ENCODE results near the gene CHERP.

CHERP gene

DNA sequence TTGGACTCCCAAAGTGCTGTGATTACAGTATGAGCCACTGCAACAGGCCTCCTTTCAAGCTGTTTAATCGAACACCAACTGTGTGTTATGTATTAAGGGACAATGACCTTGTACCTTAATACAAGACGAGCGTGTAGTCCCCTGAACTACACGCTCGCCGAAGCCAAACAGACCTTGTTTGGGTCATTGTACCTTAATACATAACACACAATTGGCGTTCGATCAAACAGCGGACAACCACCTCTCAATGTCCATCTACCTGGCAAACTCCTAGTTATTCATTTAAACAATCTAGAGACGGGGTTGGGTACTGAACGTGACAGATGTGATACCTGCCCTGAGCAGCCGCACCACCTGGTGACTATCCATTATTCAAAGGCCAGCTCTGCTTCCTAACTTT, 1.3 kb downstream of the CHERP start:
- FAIRE-seq = no peak

DNA sequence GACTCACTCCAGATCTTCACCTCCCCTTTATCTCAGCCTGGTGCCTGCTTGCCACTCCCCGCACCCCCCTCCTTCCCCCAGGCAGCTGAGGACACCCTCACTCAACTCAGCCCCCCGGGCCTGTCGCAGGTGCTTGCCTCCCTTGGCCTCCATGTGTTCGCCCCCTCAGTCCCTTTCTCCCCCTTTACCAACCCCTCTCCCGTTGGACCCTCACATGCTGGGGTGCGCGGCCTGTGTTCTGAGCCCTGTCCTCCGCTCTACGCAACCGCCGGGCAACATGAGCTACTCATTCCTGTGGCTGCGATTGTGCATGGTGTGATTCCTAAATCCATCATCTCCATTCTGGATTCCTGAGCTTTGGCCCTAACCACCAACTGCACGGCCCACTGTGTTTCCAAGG, 5.1 kb downstream of the CHERP start:
- no peak for FAIRE-seq

DNA sequence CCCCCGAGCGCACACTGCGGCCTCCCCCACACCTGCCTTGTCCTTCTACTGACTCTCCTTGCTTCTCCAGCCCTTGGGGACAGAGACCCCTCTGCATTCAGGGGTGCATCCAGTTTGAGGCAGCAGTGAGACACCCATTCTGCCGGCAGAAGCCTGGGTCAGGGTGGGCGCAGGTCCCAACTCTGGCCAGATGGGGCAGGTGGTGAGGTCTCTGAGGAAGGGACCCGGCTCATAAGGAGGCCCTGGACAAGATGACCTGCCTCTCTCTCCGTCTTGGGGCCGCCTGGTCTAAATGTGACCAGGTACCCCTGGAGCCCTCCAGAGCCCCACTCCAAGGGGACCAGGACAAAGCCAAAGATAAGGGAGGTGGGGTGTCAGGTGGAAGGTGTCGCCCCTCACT, 6.1 kb downstream of the CHERP start:
- no peak for FAIRE-seq

DNA sequence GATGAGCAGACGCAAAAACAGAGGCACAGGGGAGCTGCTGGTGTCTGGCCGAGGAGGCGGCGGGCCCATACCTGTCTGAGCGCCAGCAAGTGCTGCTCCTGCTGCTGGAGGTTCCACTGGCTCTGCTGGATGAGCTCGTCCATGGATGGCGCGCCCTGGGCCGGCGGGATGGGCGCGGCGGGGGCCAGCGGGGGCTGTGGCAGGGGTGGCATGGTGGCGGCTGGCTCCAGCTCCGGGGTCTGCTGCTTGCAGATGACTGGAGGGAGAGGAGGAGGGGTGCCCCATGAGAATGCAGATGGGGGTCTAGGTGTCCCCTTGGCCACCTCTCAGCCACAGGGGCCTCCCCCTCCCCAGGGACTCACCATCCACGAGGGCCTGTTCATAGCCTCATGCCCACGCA, 6.9 kb downstream of the CHERP start:
- no peak for FAIRE-seq

DNA sequence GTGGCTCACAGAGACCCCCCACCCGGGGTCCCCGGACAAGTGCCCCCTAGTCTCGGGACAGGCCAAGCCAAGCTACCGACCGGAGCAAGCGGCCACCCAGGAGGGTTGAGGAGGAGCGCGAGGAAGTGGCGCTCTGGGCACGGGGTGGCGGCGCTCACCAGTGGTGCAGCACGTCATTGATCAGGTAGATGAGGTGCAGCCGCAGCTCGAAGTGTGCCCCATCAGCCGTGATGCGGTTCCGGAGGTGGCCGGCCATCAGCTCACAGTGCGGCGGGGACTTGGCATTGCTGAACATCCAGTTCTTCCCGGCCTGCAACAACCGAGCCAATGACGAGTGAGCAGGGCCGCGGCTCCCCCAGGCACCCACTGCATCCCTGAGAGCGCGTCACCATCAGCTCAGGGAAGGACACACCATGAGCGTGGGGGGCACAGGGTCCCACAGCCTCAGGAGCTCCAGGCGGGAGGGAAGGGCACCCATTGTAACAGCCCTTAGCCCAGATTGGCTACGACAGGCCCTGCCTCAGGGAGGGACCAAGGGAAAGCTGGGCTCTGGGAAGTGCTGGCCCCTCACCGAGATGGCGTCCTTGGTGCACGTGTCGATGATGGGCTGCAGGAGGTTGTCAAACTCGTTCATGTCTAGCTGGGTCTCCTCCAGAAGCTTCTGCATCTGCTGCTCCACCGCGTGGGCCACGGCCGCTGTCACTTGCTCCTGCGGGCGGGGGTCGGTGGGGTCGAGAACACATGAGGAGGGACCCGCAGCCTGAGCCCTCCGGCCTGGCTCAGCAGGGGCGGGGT, 9.6 kb downstream of the CHERP start:
- FAIRE-seq = no peak

DNA sequence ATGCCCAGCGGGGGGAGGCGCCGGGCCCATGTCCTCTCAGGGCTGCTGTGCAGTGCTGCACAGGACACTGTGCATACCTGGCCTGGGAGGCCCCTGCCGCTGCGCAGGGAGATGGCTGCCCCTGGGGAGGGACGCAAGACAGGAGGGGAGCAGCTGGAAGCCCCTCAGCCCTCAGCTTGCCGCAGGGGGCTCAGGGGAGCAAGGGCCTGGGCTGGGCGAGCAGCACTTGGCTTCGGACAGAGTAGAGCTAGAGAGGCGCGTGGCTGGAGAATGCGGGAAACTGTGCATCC, 10.9 kb downstream of the CHERP start:
- FAIRE-seq = no peak

DNA sequence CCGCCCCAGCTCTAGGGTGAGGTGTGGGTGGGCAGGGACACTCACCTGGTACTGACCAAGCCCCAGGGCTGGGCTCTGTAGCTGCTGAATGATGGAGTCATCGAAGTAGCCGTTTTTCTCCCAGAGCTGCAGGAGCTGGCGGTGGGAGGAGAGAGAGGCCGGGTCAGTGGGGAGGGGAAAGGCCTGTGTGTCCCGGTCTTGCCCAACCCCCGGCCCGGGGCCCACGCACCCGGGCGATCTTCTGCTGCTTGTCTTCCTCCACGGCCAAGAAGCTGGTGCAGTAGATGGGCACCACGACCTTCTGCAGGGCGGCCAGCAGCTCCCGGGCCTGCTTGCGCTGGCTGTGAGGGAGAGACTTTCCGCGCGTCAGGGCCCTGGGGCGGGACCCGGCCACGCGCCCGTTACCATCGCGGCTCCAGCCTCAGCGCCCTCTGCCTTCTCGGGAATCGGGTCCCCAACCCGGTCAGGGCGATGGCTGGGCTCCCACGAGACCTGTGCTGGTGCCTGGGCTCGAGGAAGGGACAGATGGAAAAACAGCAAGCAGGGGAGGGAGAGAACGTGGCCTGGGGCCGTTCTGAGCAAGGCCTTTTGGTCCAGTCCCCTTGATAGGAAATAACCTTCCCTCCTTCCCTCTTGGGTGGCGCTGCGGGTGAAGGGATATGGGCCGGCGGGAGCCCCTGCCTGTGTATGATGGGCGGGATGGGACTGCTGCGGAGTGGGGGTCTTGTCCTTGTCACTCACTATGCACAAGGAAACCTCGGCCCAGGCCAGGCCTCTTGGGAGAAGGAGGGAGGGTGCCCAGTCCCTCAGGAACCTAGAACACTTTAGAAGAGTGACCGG, 11.5 kb downstream of the CHERP start:
- no peak for FAIRE-seq

DNA sequence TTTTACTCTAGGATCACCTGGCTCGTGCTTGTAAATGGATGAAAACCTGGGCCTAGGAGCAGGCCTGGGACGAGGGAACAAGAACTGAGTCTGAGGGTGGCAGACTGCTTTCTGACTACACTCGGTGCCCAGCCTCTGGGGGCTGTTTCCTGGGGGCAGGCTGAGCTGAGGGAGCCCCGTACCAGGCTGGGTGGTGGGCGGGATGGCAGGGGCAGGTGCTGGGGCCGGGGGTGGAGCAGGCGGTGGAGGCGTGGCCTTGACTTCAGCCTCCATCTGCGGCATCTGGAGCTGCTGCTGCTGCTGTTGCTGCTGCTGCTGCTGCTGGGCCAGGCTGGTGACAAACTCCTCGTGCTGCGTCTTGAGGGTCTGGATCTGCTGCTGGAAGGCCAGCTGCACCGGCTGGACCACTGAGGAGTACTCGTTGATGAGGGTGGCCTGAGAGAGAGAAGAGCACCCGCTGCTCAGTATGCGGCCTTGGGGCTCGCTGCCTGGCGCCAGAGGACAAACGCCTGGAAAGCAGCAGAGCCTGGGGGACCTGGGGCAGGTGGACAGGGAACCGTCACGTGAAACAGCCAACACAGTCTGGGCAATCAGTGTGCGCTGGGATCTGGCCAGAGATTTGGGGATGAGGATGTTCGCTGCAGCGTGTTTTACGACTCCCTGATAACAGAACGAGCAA, 12.6 kb downstream of the CHERP start:
- FAIRE-seq = no peak

DNA sequence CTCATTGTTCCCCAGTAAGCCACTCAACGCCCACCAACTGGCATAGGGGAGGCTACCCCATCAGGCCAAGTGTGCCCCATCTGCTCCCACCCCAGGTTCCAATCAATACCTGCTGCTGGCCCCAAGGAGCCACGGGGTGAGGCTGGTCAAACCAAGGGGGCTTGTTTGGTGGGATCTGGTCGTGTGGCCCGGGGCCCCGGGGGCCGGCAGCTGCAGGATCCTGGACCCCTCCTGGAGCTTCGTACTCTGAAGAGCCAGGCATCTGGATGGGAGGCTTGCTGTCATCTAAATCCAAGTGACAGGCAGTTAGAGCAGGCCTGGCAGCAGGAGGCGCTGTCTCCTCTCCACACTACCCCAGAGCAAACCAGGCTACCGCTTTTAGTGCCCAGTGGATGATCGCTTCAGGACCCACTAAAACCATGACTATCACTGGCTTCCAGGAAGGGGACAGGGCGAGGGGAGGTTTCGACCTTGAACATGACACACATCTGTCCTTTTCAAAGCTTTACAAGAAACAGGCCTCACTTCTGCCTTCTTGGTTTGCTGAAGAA, 14.2 kb downstream of the CHERP start:
- no peak for FAIRE-seq

DNA sequence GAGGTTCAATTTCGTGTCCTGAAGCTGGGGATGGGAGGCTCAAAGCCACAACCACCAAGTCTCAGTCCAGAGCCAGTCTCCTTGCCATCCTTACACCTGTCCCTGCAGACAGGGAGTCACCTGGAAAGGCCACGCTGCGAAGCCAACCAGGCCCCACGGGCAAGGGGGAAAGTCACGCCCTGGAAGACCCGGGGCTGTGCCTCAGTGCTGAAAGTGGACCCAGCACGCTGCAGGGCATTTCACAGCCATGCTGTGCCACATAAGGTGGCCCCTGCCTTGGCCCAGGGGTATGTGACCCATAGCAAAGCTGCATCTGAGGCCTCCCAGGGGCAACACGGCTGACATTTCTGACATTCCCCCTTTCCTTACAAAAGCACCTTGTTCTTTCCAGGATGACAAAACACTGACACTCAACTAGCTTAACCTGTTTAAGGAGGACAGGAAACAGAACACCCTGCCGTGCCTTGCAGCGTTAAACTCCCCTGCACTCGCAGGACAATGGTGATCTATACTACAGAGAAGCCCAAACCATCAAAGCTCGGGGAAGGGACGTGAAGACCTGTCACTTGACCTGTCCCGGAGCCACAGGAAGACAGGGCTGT, 14.8 kb downstream of the CHERP start:
- FAIRE-seq = no peak

DNA sequence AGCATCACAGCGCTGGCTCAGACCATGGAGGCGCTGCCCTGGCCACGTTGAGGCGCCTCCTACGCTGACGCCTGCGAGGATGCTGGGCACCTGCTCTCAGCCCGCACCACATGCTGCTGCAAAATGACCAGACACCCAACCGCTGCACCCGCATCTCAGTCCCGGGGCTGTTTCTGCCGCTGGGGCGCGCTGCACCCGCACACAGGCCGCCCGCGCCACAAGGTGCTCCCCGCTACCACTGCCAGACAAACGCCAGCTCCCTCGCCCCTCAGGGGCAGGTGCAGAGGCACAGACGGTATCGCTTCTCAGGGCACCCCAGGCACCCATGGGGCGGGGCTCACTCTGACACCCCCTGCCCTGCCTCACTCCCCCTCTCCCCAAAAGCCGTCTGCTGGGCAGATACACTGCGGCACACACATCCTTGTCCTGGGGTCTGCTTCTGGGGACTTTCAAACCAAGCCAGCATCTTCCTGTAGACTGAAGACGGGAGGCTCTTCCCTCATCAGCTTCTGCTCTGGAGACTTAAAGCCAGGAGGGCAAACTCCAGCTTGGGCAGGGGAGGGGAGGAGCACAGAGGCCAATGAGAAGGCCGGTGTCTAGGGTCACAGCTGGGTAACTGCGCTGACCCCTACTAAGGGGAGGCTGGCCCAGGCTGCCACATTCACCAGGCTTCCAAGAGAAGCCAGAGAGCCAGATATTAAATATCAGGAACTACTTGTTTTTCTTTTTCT, 16.3 kb downstream of the CHERP start:
- FAIRE-seq = no peak

DNA sequence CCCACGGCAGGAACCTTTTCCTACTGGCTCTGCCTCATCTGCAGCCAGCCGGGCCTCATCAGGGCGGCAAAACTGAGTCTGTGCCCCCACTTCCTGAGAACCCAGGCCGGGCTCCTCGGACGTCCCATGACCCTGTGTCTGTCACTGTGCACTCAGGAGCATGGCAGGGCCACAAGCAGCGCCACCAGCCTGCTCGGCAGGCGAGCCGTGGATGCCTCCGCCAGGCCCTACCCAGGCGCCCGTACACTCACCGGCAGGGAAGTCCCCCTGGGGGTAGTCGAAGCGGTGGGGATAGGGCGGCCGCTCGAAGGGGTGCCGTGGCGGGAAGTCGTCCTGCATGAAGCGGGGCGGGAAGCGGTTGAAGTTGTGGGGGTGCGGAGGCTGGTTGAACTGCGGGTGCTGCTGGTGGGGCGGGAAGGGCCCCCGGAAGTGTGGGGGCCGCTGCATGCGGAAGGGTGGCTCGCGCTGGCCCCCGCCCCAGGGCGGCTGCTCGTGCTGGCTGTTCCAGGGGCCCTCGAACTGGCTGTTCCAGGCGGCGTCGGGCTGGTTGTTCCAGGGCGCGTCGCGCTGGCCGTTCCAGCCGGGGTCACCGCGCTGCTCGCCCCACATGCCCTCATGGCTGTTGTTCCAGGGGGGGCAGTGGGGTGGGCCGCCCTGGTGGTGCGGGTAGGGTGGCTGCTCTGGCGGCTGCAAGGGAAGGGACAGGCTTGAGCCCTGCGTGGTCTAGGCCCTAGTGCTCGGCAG, 17.1 kb downstream of the CHERP start:
- FAIRE-seq = no peak

DNA sequence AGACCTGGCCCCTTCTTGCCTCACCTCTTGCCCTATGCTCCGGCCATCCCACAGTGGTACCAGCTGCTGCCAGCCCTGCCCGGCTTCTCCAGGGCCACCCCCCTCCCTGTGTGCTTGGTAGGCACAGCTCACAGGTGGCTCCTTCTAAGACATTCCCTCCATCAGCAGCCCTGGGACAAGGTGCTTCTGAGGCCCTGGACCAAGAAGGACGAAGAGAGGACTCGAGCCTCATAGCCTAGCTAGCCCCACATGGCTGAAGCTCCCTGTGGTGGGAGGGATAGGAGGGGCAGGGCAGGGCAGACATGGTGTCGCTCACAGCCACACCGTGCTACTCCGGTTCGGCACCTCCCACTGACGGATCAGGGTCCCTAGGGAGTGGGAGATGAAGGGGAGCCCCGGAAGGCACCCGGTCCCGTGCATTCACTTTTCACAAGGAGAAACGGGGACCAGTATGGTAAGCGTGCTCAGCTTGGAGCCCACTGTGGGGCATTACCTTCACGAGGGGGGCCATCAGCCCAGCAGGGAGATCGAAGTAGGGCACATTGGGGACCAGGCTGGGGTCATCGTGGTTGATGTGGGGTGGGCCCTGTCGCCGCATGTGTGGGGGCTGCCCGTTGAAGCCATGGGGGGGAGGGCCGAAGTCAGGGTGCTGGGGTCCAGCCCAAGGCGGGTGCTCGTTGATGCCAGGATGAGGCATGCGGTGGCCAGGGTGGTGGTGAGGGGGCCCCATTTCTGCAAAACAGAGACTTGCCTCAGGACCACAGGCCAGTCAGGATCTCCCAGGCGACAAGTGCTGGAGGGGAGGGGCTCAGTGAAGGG, 19.5 kb downstream of the CHERP start:
- FAIRE-seq = no peak

DNA sequence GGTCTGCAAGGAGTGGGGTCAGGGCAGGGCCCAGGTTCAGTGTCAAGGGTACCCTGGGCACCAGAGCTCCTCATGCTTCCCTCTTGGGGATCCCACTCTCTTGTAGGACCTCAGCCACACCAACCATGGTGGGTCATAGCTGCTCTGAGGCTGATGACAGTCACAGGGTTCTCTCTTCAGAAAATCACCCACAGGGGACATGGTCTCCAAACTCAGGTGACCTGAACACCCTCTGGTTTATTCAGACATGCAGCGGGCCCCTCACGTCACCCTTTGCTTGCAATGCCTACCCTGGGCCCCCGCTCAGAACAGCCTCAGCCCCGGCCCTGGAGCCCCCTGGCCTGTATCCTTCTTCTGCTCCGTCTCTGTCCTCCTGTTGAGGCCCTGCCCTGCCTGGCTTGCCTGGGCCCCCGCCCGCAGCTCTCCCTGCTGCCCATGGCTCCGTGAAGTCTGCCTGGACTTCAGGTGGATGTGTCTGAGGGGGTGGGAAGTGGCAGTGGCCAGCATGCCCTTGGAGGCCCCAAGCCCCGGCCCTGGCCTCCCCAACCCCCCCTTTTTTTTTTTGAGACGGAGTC, 20.4 kb downstream of the CHERP start:
- no peak for FAIRE-seq

DNA sequence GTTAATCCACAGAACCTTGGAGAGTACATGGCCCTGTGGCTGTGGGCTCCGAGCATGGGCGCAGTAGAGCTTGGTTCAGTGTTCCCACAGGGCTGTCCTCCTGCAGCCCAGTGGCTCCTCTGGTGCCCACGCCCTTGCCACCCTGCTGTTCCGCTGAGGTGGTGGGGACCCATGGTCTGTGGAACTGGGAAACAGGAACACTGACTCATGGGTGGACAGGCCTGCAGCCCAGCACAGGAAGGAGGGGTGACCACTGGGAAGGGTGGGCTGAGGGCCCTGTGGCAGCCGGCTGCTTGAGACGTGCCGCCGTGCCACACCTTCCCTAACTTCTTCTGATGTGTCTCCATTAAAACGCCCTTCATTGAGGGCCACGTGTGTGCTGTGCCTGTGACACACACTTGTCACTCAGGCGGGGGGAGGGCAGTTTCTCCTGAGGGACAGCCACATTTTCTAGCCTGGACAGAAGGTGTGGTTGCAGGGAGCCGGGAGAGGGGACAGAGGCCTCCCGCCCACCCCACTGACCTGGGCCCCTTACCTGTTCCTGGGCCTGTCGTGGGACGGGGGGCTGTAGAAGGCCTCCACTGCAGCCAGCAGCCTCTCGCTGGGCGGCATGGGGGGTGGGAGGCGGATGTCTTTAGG, 21.1 kb downstream of the CHERP start:
- no peak for FAIRE-seq

DNA sequence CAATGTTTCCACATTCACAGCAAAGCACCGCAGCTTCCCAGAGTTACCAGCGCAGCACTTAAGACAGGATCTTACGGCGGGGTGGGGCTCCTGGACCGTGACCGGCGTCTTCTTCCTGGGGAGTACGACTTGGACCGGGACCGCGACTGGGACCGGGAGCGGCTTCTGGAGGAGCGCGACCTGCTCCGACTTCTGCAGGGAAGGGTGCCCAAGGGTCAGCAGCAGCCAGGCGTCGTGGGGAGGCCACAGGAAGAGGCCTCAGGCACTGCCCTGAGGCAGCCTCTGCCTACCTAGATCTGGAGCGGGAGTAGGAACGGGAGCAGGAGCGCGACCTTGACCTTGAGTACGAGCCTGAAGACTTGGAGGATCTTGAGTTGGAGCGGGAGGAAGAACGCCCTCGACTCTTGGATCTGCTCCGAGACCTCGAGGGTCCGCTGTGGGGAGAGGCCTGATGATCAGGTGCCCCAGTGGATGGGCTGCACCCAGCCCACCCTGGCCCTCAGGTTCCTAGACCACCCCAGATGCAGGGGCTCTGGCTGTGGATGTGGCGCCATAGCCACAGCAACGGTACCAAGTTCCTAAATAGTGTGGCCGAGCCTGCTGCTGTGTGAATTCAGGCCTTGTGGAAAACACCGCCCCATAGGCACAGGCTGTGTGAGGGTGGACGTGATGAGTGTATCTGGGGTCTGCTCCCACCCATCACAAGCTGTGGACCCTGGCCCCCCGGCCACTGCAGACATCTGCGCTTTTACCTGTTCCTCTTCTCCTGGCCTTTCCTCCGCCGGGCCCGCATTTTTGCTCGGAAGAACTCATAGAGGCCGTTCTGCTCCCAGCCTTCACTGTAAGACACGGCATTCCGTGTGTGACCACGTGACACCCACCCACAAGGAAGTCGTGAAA, 21.9 kb downstream of the CHERP start:
- no peak for FAIRE-seq

DNA sequence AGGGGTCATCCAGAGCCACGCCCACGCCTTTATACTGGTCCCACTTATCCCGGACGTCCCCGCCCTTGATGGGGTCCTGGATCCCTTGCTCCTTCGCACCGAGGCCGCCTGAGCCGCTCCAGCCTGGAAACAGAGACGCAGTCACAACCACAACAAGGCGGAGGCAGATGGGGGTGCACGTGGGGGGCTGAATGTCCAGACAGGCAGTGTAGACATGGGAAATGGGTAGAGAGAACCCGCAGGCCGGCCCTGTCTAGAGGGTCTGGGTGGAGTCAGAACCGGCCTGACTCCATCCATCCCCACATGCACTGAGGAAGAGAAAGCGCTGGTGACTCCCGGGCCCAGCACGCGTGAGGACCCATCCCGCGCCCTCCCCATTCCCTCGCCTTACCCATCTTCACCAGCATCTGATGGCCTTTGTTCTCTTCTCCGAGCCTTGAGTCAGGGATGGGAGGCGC, 23.0 kb downstream of the CHERP start:
- FAIRE-seq = no peak

DNA sequence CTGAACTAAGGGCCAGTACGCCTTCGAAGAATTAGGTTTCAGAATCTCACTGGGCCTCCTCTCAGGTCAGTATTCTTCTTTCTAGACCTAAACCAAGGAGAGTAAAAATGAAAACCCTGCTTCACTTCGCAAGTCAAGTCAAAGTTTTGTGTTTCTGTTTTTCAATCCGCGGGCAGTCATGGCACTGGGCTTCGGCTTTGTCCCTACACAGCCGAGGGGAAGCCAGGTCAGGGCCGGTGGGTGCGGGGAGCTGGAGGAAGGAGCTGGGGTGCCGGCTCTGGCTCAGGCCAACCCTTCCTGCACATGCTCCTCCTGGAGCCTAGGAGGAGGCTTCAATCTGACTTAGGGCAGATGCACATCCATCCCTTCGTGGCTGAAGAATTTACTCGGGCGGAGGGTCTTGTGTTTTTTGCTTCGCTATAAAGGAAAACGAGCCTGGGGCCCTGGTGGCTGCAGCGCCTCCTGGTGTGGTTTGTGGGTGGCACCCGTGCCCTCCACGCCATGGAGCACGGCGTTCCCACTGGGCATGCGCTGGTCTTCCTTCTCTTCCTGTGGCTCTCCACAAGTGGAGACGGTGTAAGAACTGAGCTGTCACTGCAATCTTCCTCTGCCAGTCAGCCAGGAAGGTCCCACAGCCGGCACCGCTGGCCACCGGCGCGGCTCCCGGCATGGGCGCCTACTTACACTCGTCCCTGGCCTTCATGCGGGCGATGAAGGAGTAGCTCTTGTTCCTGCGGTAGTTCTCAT, 23.6 kb downstream of the CHERP start:
- FAIRE-seq = no peak

Data from TTC549 (cell line).